ENCODE results near the gene ZFHX2. TPM values are rescaled to one million over a fixed set of nuclear protein-coding genes. Genes with fewer than 3 reads are reported as not detected.

ZFHX2 gene
- total and polyA plus RNA-seq, 2 of the 13 experiments (the other 11 are each of a cell fraction or from before 2014, with no cell fraction given), result 0.17 to 0.44 TPM

DNA sequence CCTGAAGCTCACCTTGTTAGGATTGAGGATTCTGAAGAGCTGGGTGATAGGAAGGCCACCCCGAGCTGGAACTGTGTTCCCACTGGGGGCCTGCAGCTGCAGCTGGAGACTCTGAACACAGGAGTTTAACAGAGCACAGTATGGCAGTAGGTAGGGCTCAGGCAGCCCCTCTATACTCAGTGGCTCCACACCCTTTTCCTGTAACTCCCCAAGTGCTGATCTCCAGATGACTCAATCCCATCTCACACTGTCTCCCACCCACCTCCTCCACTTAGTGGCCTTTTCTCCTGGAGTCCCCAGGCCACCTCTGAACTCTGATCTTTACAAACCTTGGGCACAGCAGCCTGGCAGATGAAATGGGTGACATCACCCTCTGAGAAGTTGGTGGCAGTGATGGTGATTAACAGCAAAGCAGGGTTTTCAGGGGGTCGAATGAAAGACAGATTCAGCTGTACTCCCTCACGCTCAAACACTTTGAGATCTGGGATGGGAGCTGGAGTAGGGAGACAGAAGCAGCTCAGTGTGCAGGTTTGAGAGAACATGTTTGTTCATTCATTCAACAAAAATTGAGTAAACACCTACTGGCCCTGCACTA is 8.5 kb upstream of the ZFHX2 start (continued):
- TF ChIP-seq, protein P1, sequence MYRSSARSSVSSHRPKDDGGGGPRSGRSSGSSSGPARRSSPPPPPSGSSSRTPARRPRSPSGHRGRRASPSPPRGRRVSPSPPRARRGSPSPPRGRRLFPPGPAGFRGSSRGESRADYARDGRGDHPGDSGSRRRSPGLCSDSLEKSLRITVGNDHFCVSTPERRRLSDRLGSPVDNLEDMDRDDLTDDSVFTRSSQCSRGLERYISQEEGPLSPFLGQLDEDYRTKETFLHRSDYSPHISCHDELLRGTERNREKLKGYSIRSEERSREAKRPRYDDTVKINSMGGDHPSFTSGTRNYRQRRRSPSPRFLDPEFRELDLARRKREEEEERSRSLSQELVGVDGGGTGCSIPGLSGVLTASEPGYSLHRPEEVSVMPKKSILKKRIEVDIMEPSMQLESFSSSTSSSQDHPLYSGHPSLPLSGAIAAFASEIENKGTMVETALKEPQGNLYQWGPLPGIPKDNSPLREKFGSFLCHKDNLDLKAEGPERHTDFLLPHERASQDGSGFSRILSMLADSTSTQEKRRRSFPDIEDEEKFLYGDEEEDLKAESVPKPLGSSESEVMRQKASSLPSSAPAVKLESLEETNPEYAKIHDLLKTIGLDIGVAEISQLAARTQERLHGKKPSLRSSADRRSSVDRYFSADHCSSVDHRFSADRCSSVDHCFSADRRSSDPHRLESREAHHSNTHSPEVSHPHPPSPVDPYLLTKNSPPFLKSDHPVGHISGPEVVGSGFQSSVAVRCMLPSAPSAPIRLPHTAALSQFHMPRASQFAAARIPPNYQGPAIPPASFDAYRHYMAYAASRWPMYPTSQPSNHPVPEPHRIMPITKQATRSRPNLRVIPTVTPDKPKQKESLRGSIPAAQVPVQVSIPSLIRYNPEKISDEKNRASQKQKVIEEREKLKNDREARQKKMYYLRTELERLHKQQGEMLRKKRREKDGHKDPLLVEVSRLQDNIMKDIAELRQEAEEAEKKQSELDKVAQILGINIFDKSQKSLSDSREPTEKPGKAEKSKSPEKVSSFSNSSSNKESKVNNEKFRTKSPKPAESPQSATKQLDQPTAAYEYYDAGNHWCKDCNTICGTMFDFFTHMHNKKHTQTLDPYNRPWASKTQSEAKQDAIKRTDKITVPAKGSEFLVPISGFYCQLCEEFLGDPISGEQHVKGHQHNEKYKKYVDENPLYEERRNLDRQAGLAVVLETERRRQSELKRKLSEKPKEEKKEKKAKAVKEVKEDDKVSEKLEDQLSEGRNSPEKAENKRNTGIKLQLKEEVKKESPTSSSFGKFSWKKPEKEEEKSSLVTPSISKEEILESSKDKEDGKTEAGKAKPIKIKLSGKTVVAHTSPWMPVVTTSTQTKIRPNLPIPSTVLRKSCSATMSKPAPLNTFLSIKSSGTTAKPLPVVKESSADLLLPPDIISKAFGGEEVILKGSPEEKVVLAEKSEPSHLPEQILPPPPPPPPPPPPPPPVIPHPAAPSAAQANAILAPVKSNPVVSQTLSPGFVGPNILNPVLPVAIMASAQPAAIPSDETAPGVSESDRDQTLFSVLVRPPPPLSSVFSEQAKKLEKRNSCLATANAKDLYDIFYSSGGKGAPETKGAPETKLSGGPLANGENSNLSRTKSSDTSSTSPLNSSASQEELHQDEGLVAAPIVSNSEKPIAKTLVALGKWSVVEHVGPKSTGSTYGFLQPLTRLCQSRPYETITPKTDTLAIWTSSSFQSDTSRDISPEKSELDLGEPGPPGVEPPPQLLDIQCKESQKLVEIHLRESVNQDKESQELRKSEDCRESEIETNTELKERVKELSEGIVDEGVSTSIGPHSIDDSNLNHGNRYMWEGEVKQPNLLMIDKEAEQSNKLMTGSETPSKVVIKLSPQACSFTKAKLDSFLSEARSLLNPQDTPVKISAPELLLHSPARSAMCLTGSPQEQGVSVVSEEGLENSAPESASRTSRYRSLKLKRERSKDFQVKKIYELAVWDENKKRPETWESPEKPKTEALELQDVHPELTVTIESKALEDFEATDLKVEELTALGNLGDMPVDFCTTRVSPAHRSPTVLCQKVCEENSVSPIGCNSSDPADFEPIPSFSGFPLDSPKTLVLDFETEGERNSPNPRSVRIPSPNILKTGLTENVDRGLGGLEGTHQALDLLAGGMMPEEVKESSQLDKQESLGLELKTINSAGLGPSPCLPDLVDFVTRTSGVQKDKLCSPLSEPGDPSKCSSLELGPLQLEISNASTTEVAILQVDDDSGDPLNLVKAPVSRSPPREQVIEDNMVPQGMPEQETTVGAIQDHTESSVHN (CRISPR knock-in tag; IDR thresholded peaks at IDR 0.05), result peak; percentile 31; the same call in 1 of the 2 replicates
- TF ChIP-seq HNF4A (CRISPR knock-in tag; IDR thresholded peaks at IDR 0.05), result 0 out of 2 replicates have a peak, but pooled peaks have one; percentile 9
- TF ChIP-seq PITX1 (CRISPR knock-in tag; IDR thresholded peaks at IDR 0.05), result 0 out of 2 replicates have a peak, but pooled peaks have one; percentile 22
- TF ChIP-seq GATA4 (IDR thresholded peaks at IDR 0.05; ENCODE audit: borderline replicate concordance, low read depth), result no peak
- 0 out of 2 replicates have a peak, but pooled peaks have one; percentile 3 for TF ChIP-seq ZBTB38 (CRISPR knock-in tag; IDR thresholded peaks at IDR 0.05)
- TF ChIP-seq, protein P2, sequence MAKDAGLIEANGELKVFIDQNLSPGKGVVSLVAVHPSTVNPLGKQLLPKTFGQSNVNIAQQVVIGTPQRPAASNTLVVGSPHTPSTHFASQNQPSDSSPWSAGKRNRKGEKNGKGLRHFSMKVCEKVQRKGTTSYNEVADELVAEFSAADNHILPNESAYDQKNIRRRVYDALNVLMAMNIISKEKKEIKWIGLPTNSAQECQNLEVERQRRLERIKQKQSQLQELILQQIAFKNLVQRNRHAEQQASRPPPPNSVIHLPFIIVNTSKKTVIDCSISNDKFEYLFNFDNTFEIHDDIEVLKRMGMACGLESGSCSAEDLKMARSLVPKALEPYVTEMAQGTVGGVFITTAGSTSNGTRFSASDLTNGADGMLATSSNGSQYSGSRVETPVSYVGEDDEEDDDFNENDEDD (CRISPR knock-in tag; IDR thresholded peaks at IDR 0.05; ENCODE audit: borderline replicate concordance), result no peak
- no peak for TF ChIP-seq ZNF460 (CRISPR knock-in tag; IDR thresholded peaks at IDR 0.05; ENCODE audit: borderline replicate concordance)
- TF ChIP-seq ZBTB8A (CRISPR knock-in tag; IDR thresholded peaks at IDR 0.05; ENCODE audit: borderline replicate concordance, low read depth), result no peak
- TF ChIP-seq, protein P3, sequence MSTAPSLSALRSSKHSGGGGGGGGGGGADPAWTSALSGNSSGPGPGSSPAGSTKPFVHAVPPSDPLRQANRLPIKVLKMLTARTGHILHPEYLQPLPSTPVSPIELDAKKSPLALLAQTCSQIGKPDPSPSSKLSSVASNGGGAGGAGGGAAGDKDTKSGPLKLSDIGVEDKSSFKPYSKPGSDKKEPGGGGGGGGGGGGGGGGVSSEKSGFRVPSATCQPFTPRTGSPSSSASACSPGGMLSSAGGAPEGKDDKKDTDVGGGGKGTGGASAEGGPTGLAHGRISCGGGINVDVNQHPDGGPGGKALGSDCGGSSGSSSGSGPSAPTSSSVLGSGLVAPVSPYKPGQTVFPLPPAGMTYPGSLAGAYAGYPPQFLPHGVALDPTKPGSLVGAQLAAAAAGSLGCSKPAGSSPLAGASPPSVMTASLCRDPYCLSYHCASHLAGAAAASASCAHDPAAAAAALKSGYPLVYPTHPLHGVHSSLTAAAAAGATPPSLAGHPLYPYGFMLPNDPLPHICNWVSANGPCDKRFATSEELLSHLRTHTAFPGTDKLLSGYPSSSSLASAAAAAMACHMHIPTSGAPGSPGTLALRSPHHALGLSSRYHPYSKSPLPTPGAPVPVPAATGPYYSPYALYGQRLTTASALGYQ (CRISPR knock-in tag; IDR thresholded peaks at IDR 0.05), result 0 out of 2 replicates have a peak, but pooled peaks have one; percentile 4
- TF ChIP-seq ZMYM3 (CRISPR knock-in tag; IDR thresholded peaks at IDR 0.05), result no peak
- 0 out of 2 replicates have a peak, but pooled peaks have one; percentile 12 for TF ChIP-seq TAF1 (CRISPR knock-in tag; IDR thresholded peaks at IDR 0.05)
- no peak for TF ChIP-seq NFRKB (IDR thresholded peaks at IDR 0.05)
- TF ChIP-seq HOXA9 (CRISPR knock-in tag; IDR thresholded peaks at IDR 0.05; ENCODE audit: borderline replicate concordance), result 0 out of 2 replicates have a peak, but pooled peaks have one; percentile 34
- 0 out of 2 replicates have a peak, but pooled peaks have one; percentile 73 for TF ChIP-seq SMAD1 (CRISPR knock-in tag; IDR thresholded peaks at IDR 0.05; ENCODE audit: borderline replicate concordance, low read depth)
- TF ChIP-seq, protein P4, sequence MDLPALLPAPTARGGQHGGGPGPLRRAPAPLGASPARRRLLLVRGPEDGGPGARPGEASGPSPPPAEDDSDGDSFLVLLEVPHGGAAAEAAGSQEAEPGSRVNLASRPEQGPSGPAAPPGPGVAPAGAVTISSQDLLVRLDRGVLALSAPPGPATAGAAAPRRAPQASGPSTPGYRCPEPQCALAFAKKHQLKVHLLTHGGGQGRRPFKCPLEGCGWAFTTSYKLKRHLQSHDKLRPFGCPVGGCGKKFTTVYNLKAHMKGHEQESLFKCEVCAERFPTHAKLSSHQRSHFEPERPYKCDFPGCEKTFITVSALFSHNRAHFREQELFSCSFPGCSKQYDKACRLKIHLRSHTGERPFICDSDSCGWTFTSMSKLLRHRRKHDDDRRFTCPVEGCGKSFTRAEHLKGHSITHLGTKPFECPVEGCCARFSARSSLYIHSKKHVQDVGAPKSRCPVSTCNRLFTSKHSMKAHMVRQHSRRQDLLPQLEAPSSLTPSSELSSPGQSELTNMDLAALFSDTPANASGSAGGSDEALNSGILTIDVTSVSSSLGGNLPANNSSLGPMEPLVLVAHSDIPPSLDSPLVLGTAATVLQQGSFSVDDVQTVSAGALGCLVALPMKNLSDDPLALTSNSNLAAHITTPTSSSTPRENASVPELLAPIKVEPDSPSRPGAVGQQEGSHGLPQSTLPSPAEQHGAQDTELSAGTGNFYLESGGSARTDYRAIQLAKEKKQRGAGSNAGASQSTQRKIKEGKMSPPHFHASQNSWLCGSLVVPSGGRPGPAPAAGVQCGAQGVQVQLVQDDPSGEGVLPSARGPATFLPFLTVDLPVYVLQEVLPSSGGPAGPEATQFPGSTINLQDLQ (CRISPR knock-in tag; IDR thresholded peaks at IDR 0.05), result peak; percentile 78; the same call in 1 of the 2 replicates

Data from HepG2 (cell line).